OCI-LY7 (cell line): ENCODE results near the gene FCHSD2. TPM values are rescaled to one million over a fixed set of nuclear protein-coding genes. Genes with fewer than 3 reads are reported as not detected.

Experiments used
- BruUV-seq: library from RNA; stranded (reverse); fragments of 400-500 nt; replicated peaks from 2 replicates; lab custom pipeline; 2021; lab: Mats Ljungman, UMichigan
- CTCF ChIA-PET: fragments of 300-600 bp; sonication (Branson Sonifier 250); formaldehyde crosslinking; loops from one replicate; lab custom pipeline; 2022; ENCODE audit warnings: antibody characterized with exemption; ENCODE audit not compliant: unreplicated experiment; lab: Charles Lee
- POLR2A ChIA-PET: fragments of 300-600 bp; sonication (Branson Sonifier 250); formaldehyde crosslinking; loops from one replicate; lab custom pipeline; 2022; ENCODE audit warnings: antibody characterized with exemption; lab: Charles Lee
- DNase-seq: peaks from one replicate; pipeline ENCODE4 v3.0.0-alpha.2; 2015; ENCODE audit warnings: low spot score
- H2AFZ ChIP-seq: fragments of 200-600 bp; sonication (generic), shearing (Covaris generic); 2 replicates; pipeline ENCODE4 v1.6.1; 2014; ENCODE audit warnings: mild to moderate bottlenecking, antibody characterized with exemption, low read length, moderate library complexity
- H3K27ac ChIP-seq: fragments of 200-600 bp; sonication (generic); 2 replicates; pipeline ENCODE4 v1.5.1; 2014; ENCODE audit warnings: mixed run types, low read depth, mild to moderate bottlenecking, moderate library complexity, low read length, inconsistent platforms; ENCODE audit not compliant: poor library complexity, severe bottlenecking
- H3K36me3 ChIP-seq: fragments of 200-600 bp; sonication (generic); 2 replicates; pipeline ENCODE4 v1.6.1; 2014; ENCODE audit warnings: mild to moderate bottlenecking, antibody characterized with exemption, low read length, moderate library complexity, mixed read lengths; ENCODE audit not compliant: insufficient read depth
- H3K4me1 ChIP-seq: fragments of 200-600 bp; sonication (generic); 2 replicates; pipeline ENCODE4 v1.5.1; 2014; ENCODE audit warnings: mild to moderate bottlenecking, low read length; ENCODE audit not compliant: insufficient read depth, poor library complexity, severe bottlenecking
- H3K4me2 ChIP-seq: fragments of 200-600 bp; sonication (generic); 2 replicates; pipeline ENCODE4 v1.6.1; 2014; ENCODE audit warnings: mild to moderate bottlenecking, low read length
- H3K4me3 ChIP-seq: fragments of 200-600 bp; sonication (generic); 2 replicates; pipeline ENCODE4 v1.5.1; 2014; ENCODE audit warnings: mild to moderate bottlenecking, low read depth, low read length; ENCODE audit not compliant: poor library complexity, severe bottlenecking
- H3K79me2 ChIP-seq: fragments of 200-600 bp; sonication (generic); 2 replicates; pipeline ENCODE4 v1.6.1; 2016; ENCODE audit warnings: low read depth, mild to moderate bottlenecking, low read length, moderate library complexity, mixed read lengths; ENCODE audit not compliant: insufficient read depth
- H3K9me2 ChIP-seq: fragments of 200-600 bp; sonication (generic); 2 replicates; pipeline ENCODE4 v1.6.1; 2016; ENCODE audit warnings: mild to moderate bottlenecking, low read length, mixed read lengths; ENCODE audit not compliant: insufficient read depth
- H3K9me3 ChIP-seq: fragments of 200-600 bp; sonication (generic); 2 replicates; pipeline ENCODE4 v1.6.1; 2014; ENCODE audit warnings: mild to moderate bottlenecking, mixed run types, low read length, mixed read lengths
- H4K20me1 ChIP-seq: fragments of 200-600 bp; sonication (generic); 2 replicates; pipeline ENCODE4 v1.6.1; 2014; ENCODE audit warnings: mild to moderate bottlenecking, antibody characterized with exemption, low read length, moderate library complexity, mixed read lengths; ENCODE audit not compliant: insufficient read depth
- EZH2phosphoT487 ChIP-seq: fragments of 200-600 bp; sonication (generic); IDR thresholded peaks from 2 replicates; pipeline ENCODE4 v1.6.1; 2018; ENCODE audit warnings: low read depth, borderline replicate concordance, mild to moderate bottlenecking, mixed run types, antibody characterized with exemption, low read length, moderate library complexity, mixed read lengths
- intact Hi-C: fragments of 100-400 bp; cut with micrococcal nuclease; formaldehyde crosslinking; loops from one replicate; pipeline ENCODE4 v1.10.0; 2022; ENCODE audit not compliant: unreplicated experiment
- total RNA-seq, 2 experiments: library from RNA; depleted of rRNA in 1 of 2; stranded (reverse); fragments of >200 nt in 1 of 2; shearing (Covaris generic) in 1 of 2; gene quantifications; 2 replicates each; pipeline ENCODE4 v1.2.3, GENCODE V29; 2014 to 2022
- TF ChIP-seq, protein P1 (sequence below): fragments of 200-600 bp; sonication (generic); conservative IDR thresholded peaks from 2 replicates; pipeline ENCODE4 v1.5.1; 2014; ENCODE audit warnings: mild to moderate bottlenecking, antibody characterized with exemption, low read length, moderate library complexity, mixed read lengths

FCHSD2 gene
- total RNA-seq, 2 experiments from 2014 or later = 39.0 to 147 TPM

DNA sequence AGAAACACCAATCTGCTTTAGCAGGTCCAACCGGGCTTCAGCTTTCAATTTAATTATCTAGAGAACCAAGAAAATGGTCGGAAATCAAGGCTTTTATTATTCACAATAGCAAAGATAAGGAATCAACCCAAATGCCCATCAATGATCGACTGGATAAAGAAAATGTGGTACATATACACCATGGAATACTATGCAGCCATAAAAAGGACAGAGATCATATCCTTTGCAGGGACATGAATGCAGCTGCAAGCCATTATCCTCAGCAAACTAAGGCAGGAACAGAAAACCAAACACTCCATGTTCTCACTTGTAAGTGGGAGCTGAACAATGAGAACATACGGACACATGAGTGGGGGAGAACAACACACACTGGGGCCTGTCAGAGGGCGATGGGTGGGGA, 274.1 kb downstream of the FCHSD2 start:
- CTCF ChIA-PET = no interaction called here

DNA sequence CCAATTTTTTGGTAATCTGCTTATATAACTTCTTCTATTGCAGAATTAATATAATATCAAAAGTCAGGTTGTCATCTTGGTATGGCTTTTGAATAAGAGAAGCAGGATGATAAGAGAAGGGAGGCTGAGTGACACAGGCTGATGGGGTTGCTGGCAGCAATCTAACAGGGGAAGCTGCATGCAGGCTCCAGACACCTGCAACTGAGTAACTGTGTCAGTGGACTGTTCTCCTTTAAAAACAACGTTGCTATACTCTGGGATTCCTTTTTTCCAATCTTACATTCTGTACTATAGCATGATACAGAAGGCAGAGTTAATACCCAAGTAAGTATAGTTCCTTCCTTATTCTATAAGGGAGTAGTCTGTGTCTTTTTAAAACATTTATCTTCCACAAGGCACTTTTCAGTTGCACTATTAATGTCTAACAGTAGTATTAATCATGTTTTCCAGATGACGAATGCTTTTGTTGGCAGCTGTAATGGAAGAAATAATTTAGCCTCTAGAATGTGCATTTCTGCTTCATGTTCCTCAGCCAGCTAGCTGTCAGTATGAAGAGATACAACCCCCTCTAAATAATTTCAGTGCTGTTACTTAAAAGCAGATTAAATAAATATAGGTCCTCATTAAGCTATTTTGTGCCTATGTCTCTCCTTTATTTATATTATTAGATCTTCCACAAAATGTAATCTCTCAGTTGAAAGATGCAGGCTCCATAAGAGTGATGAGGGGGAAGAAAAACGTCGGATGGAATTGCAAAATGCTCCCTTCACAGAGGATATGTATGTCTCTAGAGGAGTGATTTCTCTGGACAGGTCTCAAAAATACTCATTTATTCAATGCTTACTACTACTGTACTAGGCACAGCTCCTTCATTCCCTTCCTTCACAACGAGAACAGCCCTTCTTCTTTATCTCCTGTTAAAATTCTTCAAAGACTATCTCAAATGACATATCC, 277.1 kb downstream of the FCHSD2 start:
- peaks cover 13% of the 10 kb centered on the region; the same call in 1 of the 2 replicates for H3K79me2 ChIP-seq
- no peaks in the 10 kb centered on the region for H3K4me1 ChIP-seq
- TSS peak; percentile 9 for BruUV-seq
- no peaks in the 10 kb centered on the region for H3K9me2 ChIP-seq
- ChIA-PET POLR2A (interaction anchor here (1.8 kb wide), 1 partner anchor 9 kb away, joined by 5 read pairs; no protein-coding TSS in a partner anchor), CTCF (no interaction called here)
- intact Hi-C loops = no loop called here
- no peak overlapping the region for H3K27ac ChIP-seq
- TF ChIP-seq, protein P1, sequence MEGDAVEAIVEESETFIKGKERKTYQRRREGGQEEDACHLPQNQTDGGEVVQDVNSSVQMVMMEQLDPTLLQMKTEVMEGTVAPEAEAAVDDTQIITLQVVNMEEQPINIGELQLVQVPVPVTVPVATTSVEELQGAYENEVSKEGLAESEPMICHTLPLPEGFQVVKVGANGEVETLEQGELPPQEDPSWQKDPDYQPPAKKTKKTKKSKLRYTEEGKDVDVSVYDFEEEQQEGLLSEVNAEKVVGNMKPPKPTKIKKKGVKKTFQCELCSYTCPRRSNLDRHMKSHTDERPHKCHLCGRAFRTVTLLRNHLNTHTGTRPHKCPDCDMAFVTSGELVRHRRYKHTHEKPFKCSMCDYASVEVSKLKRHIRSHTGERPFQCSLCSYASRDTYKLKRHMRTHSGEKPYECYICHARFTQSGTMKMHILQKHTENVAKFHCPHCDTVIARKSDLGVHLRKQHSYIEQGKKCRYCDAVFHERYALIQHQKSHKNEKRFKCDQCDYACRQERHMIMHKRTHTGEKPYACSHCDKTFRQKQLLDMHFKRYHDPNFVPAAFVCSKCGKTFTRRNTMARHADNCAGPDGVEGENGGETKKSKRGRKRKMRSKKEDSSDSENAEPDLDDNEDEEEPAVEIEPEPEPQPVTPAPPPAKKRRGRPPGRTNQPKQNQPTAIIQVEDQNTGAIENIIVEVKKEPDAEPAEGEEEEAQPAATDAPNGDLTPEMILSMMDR = no peak
- TF ChIP-seq EZH2phosphoT487 = no peak
- H3K4me3 ChIP-seq = no peak overlapping the region
- H2AFZ ChIP-seq = no peak overlapping the region
- H3K4me2 ChIP-seq = no peak overlapping the region
- H4K20me1 ChIP-seq = no peaks in the 10 kb centered on the region
- no peaks in the 10 kb centered on the region for H3K9me3 ChIP-seq
- no peak for DNase-seq
- H3K36me3 ChIP-seq = peaks cover 96% of the 10 kb centered on the region

More for the DNA sequence above, 274.1 kb downstream of the FCHSD2 start:
- H2AFZ ChIP-seq = no peak overlapping the region
- POLR2A ChIA-PET = interaction anchor here (0.6 kb wide), 1 partner anchor 178 kb away, joined by 4 read pairs; no protein-coding TSS in a partner anchor
- BruUV-seq = no TSS peak
- no peak for DNase-seq
- H3K4me2 ChIP-seq = no peak overlapping the region
- H3K36me3 ChIP-seq = peaks cover 99% of the 10 kb centered on the region
- intact Hi-C loops = no loop called here
- no peaks in the 10 kb centered on the region for H3K9me2 ChIP-seq
- TF ChIP-seq EZH2phosphoT487 = no peak
- TF ChIP-seq, protein P1 = no peak
- H3K27ac ChIP-seq = no peak overlapping the region
- no peaks in the 10 kb centered on the region for H3K79me2 ChIP-seq
- no peaks in the 10 kb centered on the region for H3K4me1 ChIP-seq
- no peaks in the 10 kb centered on the region for H4K20me1 ChIP-seq
- no peaks in the 10 kb centered on the region for H3K9me3 ChIP-seq
- H3K4me3 ChIP-seq = no peak overlapping the region
